Measurements from ENCODE around the gene RARRES1.
"Not testable (repeated sequence)": the region's sequence is repeated elsewhere in the genome, so short reads cannot be mapped to it uniquely, and the experiment has no call there.

RARRES1 gene

GRCh38 chr3:158731486-158731885, 771 bp downstream of the RARRES1 start:
- no peak for DNase-seq

- DNase-seq, result no peak
These were observed 3.4 kb downstream of the RARRES1 start for GRCh38 chr3:158728851-158729250.

GRCh38 chr3:158728061-158728377, 4.2 kb downstream of the RARRES1 start:
- no peak for DNase-seq

GRCh38 chr3:158727206-158728060, 4.8 kb downstream of the RARRES1 start:
- peak; percentile 79 to 91 (median 89) for DNase-seq

GRCh38 chr3:158725348-158726011, 6.8 kb downstream of the RARRES1 start:
- peak; percentile 51 to 61 (median 57) for DNase-seq

GRCh38 chr3:158723991-158724390, 8.3 kb downstream of the RARRES1 start:
- no peak for DNase-seq

GRCh38 chr3:158722108-158722507, 10.1 kb downstream of the RARRES1 start:
- DNase-seq, result no peak

- no peak for DNase-seq
These were observed 13.6 kb downstream of the RARRES1 start for GRCh38 chr3:158718490-158719170.

- DNase-seq, result no peak
These were observed 14.7 kb downstream of the RARRES1 start for GRCh38 chr3:158717576-158717975.

GRCh38 chr3:158713094-158713499, 19.2 kb downstream of the RARRES1 start:
- DNase-seq, result peak; percentile 82 to 83 (median 82)

- peak in 1 of 3 donors; percentile 12 for DNase-seq
These were observed 19.8 kb downstream of the RARRES1 start for GRCh38 chr3:158712443-158712842.

GRCh38 chr3:158711886-158712285, 20.4 kb downstream of the RARRES1 start:
- DNase-seq, result peak; percentile 83 to 97 (median 94)

- DNase-seq, result no peak
These were observed 21.7 kb downstream of the RARRES1 start for GRCh38 chr3:158710601-158711000.

GRCh38 chr3:158709666-158710083, 22.6 kb downstream of the RARRES1 start:
- peak; percentile 61 to 72 (median 71) for DNase-seq

GRCh38 chr3:158703566-158703965, 28.7 kb downstream of the RARRES1 start:
- no peak for DNase-seq

- no peak for DNase-seq
These were observed 29.3 kb downstream of the RARRES1 start for GRCh38 chr3:158702815-158703481.

GRCh38 chr3:158701420-158702065, 30.7 kb downstream of the RARRES1 start:
- DNase-seq, result no peak

GRCh38 chr3:158700559-158700958, 31.7 kb downstream of the RARRES1 start:
- peak in 2 of 3 donors; percentile 7 to 20 for DNase-seq

- DNase-seq, result no peak
These were observed 35.6 kb downstream of the RARRES1 start for GRCh38 chr3:158696618-158697017.

- DNase-seq, result not testable (repeated sequence)
These were observed 38.3 kb downstream of the RARRES1 start for GRCh38 chr3:158693866-158694456.

GRCh38 chr3:158685159-158685558, 47.1 kb downstream of the RARRES1 start:
- DNase-seq, result no peak

Data from suppressor macrophage treated with lipopolysaccharide for 1 hour (primary cell).